HG02588 (cell line): ENCODE measurements around the gene SPTBN2.

Experiments used
- ATAC-seq: cut with Tn5 transposase; IDR thresholded peaks from one replicate; pipeline ENCODE4 v1.9.1; 2021; ENCODE audit warnings: mild to moderate bottlenecking, moderate library complexity; ENCODE audit not compliant: unreplicated experiment

Gene SPTBN2

GRCh38 chr11:66686801-66687750 is 41.9 kb downstream of the SPTBN2 start:
- no peak for ATAC-seq

- ATAC-seq = no peak
Measured at GRCh38 chr11:66686100-66686785, 42.8 kb downstream of the SPTBN2 start.

GRCh38 chr11:66685276-66686099 is 43.5 kb downstream of the SPTBN2 start:
- ATAC-seq = no peak

GRCh38 chr11:66684635-66685034 is 44.4 kb downstream of the SPTBN2 start:
- ATAC-seq = no peak

GRCh38 chr11:66683877-66684276 is 45.1 kb downstream of the SPTBN2 start:
- ATAC-seq = no peak

GRCh38 chr11:66680966-66681645 is 47.9 kb downstream of the SPTBN2 start:
- ATAC-seq = no peak

GRCh38 chr11:66677599-66678375 is 51.2 kb downstream of the SPTBN2 start, which contains the start of gene RBM4B:
Gene RBM4B (minus strand): TSS chr11:66677887. CDS start chr11:66677079, 808 bp downstream.
- ATAC-seq = peak; percentile 87

GRCh38 chr11:66676931-66677598 is 52.0 kb downstream of the SPTBN2 start:
- no peak for ATAC-seq

GRCh38 chr11:66676282-66676919 is 52.6 kb downstream of the SPTBN2 start:
- no peak for ATAC-seq

GRCh38 chr11:66674964-66675602 is 53.9 kb downstream of the SPTBN2 start:
- ATAC-seq = no peak

- no peak for ATAC-seq
Measured at GRCh38 chr11:66670816-66671215, 58.2 kb downstream of the SPTBN2 start.

GRCh38 chr11:66665369-66665768 is 63.6 kb downstream of the SPTBN2 start:
- ATAC-seq = no peak

GRCh38 chr11:66663741-66664296 is 65.2 kb downstream of the SPTBN2 start:
- no peak for ATAC-seq

- ATAC-seq = no peak
Measured at GRCh38 chr11:66659763-66660162, 69.3 kb downstream of the SPTBN2 start.

GRCh38 chr11:66653123-66653522 is 75.9 kb downstream of the SPTBN2 start:
- ATAC-seq = no peak

GRCh38 chr11:66652651-66653050 is 76.4 kb downstream of the SPTBN2 start:
- ATAC-seq = no peak

GRCh38 chr11:66651016-66651415 is 78.0 kb downstream of the SPTBN2 start:
- no peak for ATAC-seq

- ATAC-seq = no peak
Measured at GRCh38 chr11:66649903-66650302, 79.1 kb downstream of the SPTBN2 start.
